K562 (cell line): ENCODE data around the gene COL6A2. TPM values are rescaled to one million over a fixed set of nuclear protein-coding genes. Genes with fewer than 3 reads are reported as not detected.

Source experiments
- ATAC-seq: fragments of 200-7000 bp; cut with Tn5 transposase; 3 replicates; pipeline ENCODE4 v1.9.1; 2020; ENCODE audit warnings: moderate library complexity
- BruUV-seq: library from RNA; stranded (reverse); fragments of 400-500 nt; replicated peaks from 2 replicates; lab custom pipeline; 2021; lab: Mats Ljungman, UMichigan
- CTCF ChIA-PET: fragments of 300-600 bp; formaldehyde crosslinking; extraction: SDS; loops from one replicate; lab custom pipeline; 2021; ENCODE audit warnings: low intra/inter-chr PET ratio; lab: Yijun Ruan, JAX
- POLR2A ChIA-PET: fragments of 300-600, 350-650 bp; sonication (Branson Sonifier 250); formaldehyde crosslinking; extraction: SDS; loops from one replicate; lab custom pipeline; 2021; ENCODE audit warnings: antibody characterized with exemption, inconsistent platforms; lab: Yijun Ruan, JAX
- DNase-seq, 4 experiments: peaks; one replicate each; pipeline versions ENCODE4 v3.0.0 to v3.0.0-alpha.2; 2011 to 2018; ENCODE audit warnings: low spot score in 3 of 4, mixed read lengths in 3 of 4; ENCODE audit errors: extremely low read depth in 1 of 4
- FAIRE-seq: peaks from 2 replicates; lab custom pipeline; 2011; peaks lifted over from hg19 to GRCh38; lab: Jason Lieb, UNC
- H2AFZ ChIP-seq: 2 replicates; pipeline ENCODE4 v1.6.0; 2011; ENCODE audit warnings: low read depth, low read length, control low read depth, inconsistent platforms
- H3K27ac ChIP-seq: fragments of 200-600 bp; 3 replicates; pipeline ENCODE4 v1.8.0; 2011; ENCODE audit warnings: low read depth, mild to moderate bottlenecking, control low read depth, inconsistent platforms, low read length, moderate library complexity, mixed read lengths; ENCODE audit errors: extremely low read depth
- H3K27me3 ChIP-seq, 2 experiments: fragments of 300-600 bp in 1 of 2; 2 replicates in 1 of 2; 3 replicates in 1 of 2; pipeline versions ENCODE4 v1.6.0 to v1.8.0; 2011; ENCODE audit warnings: inconsistent platforms in 2 of 2, low read length in 2 of 2, mild to moderate bottlenecking in 1 of 2, mixed read lengths in 1 of 2, moderate library complexity in 1 of 2; ENCODE audit not compliant: control insufficient read depth in 2 of 2, insufficient read depth in 2 of 2
- H3K36me3 ChIP-seq: fragments of 300-600 bp; 3 replicates; pipeline ENCODE4 v1.8.0; 2011; ENCODE audit warnings: mild to moderate bottlenecking, low read length, inconsistent platforms; ENCODE audit not compliant: control insufficient read depth, insufficient read depth
- H3K4me1 ChIP-seq, 2 experiments: fragments of 200-600 bp in 1 of 2; replicated peaks in 1 of 2; 2 replicates in 1 of 2; 3 replicates in 1 of 2; pipeline versions ENCODE4 v1.5.1 to v1.8.0; 2011; ENCODE audit warnings: inconsistent platforms in 2 of 2, low read length in 2 of 2, mild to moderate bottlenecking in 1 of 2, mixed read lengths in 1 of 2, moderate library complexity in 1 of 2; ENCODE audit not compliant: control insufficient read depth in 2 of 2, insufficient read depth in 2 of 2
- H3K4me2 ChIP-seq: 2 replicates; pipeline ENCODE4 v1.6.1; 2011; ENCODE audit warnings: low read length, control low read depth, inconsistent platforms, mixed read lengths; ENCODE audit not compliant: insufficient read depth
- H3K4me3 ChIP-seq: fragments of 200-600 bp; sonication (generic), shearing (Covaris generic); 2 replicates; pipeline ENCODE4 v1.5.1; 2016; ENCODE audit warnings: control low read depth, inconsistent platforms
- H3K79me2 ChIP-seq: fragments of 200-600 bp; 3 replicates; pipeline ENCODE4 v1.8.0; 2011; ENCODE audit warnings: low read length, inconsistent platforms; ENCODE audit not compliant: control insufficient read depth, insufficient read depth
- H3K9ac ChIP-seq, 2 experiments: 2 replicates each; pipeline versions ENCODE4 v1.6.0 to v1.6.1; 2011; ENCODE audit warnings: low read depth in 2 of 2, low read length in 2 of 2, control low read depth in 1 of 2, inconsistent platforms in 1 of 2, mild to moderate bottlenecking in 1 of 2, mixed read lengths in 1 of 2; ENCODE audit not compliant: insufficient read depth in 1 of 2
- H3K9me1 ChIP-seq: one replicate; pipeline ENCODE4 v1.6.0; 2011; ENCODE audit warnings: inconsistent platforms, mild to moderate bottlenecking, low read length, moderate library complexity; ENCODE audit not compliant: control insufficient read depth, insufficient read depth
- H3K9me3 ChIP-seq: replicated peaks from 2 replicates; pipeline ENCODE4 v1.5.1; 2011; ENCODE audit warnings: low read depth, low read length, inconsistent platforms; ENCODE audit not compliant: control insufficient read depth, insufficient read depth
- H4K20me1 ChIP-seq: replicated peaks from 2 replicates; pipeline ENCODE4 v1.6.1; 2011; ENCODE audit warnings: low read length, inconsistent platforms, mixed read lengths; ENCODE audit not compliant: control insufficient read depth, insufficient read depth
- BRD4 ChIP-seq: fragments of 200-600 bp; sonication (generic); IDR thresholded peaks from 2 replicates; pipeline ENCODE4 v1.6.1; 2017; ENCODE audit warnings: inconsistent platforms
- GABPA ChIP-seq: fragments of 200-800 bp; sonication (Bioruptor generic); conservative IDR thresholded peaks from 2 replicates; pipeline ENCODE4 v1.6.1; 2016; ENCODE audit warnings: low read depth, missing genetic modification characterization, missing compliant biosample characterization
- HOMEZ ChIP-seq: fragments of 250-450 bp; sonication (Bioruptor Pico); IDR thresholded peaks from 2 replicates; pipeline ENCODE4 v1.4.0; 2020; ENCODE audit warnings: mild to moderate bottlenecking, moderate library complexity
- SUPT5H ChIP-seq: fragments of 450-650 bp; IDR thresholded peaks from 2 replicates; pipeline ENCODE4 v1.6.1; 2016
- TBL1XR1 ChIP-seq, 2 experiments: IDR thresholded peaks; 2 replicates each; pipeline ENCODE4 v1.6.1; 2012; ENCODE audit warnings: improper control_type of control experiment in 2 of 2, low read length in 2 of 2, mild to moderate bottlenecking in 1 of 2
- ZNF324 ChIP-seq: fragments of 250-450 bp; sonication (Bioruptor Pico); IDR thresholded peaks from 2 replicates; pipeline ENCODE4 v1.4.0; 2020; ENCODE audit warnings: mild to moderate bottlenecking
- WGBS: fragments of 100-300 bp; shearing (Covaris generic); methylation state at CpG from one replicate; pipeline ENCODE4 v1.1.6; 2016; ENCODE audit warnings: low coverage, mixed read lengths; ENCODE audit not compliant: insufficient coverage; ENCODE audit errors: missing lambda C conversion rate; 5-methylcytosine and 5-hydroxymethylcytosine counted together
- in situ Hi-C: fragments of 300-500 bp; cut with MboI; formaldehyde crosslinking; loops from 4 replicates; pipeline ENCODE4 v1.15.0; 2018; ENCODE audit warnings: inconsistent platforms, mixed read lengths
- intact Hi-C: fragments of 100-400 bp; cut with micrococcal nuclease; formaldehyde crosslinking; loops from 2 replicates; pipeline ENCODE4 v1.14.2; 2022
- polyA plus RNA-seq, 8 experiments: library from polyadenylated mRNA; depleted of rRNA in 4 of 8; stranded (reverse) in 5 of 8; unstranded in 3 of 8; fragments of >200 nt; fragmentation: Nextera tagmentation in 2 of 8; fragmentation: Illumina TruSeq in 1 of 8; extraction: Ambion mirVana in 2 of 8; extraction: Trizol in 1 of 8; gene quantifications; 2 replicates each; pipeline versions ENCODE4 v1.2.1 to v1.2.3, GENCODE V29; 2011 to 2014; ENCODE audit warnings: inconsistent platforms in 1 of 8, missing spikeins in 1 of 8
- total RNA-seq, 7 experiments: library from RNA; depleted of rRNA in 6 of 7; stranded (reverse); fragments of >200 nt in 6 of 7; fragmentation: Illumina TruSeq in 2 of 7; extraction: Trizol in 2 of 7; gene quantifications; 2 replicates each; pipeline versions ENCODE4 v1.2.1 to v1.2.3, GENCODE V29; 2011 to 2021; ENCODE audit warnings: low replicate concordance in 1 of 7
- TF ChIP-seq, protein P1 (sequence below): IDR thresholded peaks from 2 replicates; pipeline ENCODE4 v1.6.1; 2012; ENCODE audit warnings: low read depth, low read length, improper control_type of control experiment, borderline replicate concordance

Gene COL6A2
- total and polyA plus RNA-seq, 9 of the 15 experiments (the other 6 are each of a cell fraction or from before 2014, with no cell fraction given) = 0.07 to 1.1 (median 0.24) TPM; not detected in 3

DNA sequence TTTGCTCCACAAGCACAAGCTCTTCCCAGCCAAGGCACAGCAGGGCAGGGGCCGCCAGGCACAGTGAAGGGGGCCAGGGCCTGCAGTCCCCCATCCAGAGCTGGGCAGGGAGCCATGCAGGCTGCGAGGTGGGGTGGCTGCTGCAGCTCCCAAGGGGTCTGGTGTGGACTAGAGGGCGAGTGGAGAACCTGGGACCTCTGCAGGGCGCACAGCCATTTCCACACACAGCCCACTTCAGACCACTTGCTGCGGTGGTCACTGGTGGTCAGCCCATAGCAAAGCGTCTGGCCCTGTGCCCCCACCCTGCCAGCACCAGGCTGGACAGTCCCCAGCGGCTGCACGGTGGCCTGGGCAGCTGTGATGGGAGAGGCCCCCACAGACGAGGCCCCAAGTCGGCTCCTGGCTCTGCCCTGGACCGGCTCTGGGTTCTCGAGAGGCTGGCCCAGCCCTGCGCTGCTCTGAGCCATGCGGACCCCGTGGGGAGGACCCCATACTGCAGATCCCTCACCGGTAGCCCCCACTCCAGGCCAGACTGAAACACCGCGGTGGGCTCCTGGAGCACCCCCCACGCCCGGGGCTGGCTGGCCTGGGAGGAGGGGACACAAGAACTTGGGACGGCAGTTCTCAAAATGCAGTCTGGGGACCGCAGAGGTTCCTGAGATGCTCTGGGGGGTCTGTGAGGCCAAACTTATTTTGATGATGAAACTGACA, 47.1 kb upstream of the COL6A2 start (continued):
- TF ChIP-seq GABPA (tag) (no peak), SUPT5H (no peak), ZNF324 (no peak)

DNA sequence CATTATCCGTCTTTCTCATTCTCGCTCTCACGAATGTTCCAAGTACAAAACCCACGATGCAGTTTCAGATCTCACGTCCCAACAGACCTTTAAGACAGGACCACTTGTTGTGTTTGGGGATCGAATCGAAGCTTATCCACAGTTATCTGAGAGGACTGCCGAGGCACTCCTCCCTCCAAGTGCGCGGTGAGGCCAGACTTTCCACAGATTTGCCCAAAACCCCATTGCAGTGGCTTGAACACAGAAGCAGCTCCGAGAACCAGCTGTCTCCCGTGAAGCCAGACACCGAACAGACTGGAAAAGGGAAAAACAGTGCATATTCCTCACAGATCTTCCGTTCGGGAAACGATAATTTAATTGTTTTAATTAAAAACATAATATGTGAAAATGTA, 46.5 kb upstream of the COL6A2 start:
- H3K9me1 ChIP-seq = no peaks in the 10 kb centered on the region
- POLR2A ChIA-PET = no interaction called here

More for the DNA sequence above, 46.5 kb upstream of the COL6A2 start:
- FAIRE-seq (no peak), DNase-seq (no peak)
- no peak overlapping the region for H3K4me2 ChIP-seq
- peaks cover 8 to 38% of the 10 kb centered on the region in 2 experiments; a peak in 4 of 5 replicates for H3K27me3 ChIP-seq
- H3K79me2 ChIP-seq = no peaks in the 10 kb centered on the region
- WGBS = 12% methylated on average over 16 of the region's 16 CpGs
- no peak overlapping the region for H2AFZ ChIP-seq
- intact Hi-C loops (no loop called here), in situ Hi-C loops (no loop called here)
- H3K4me1 ChIP-seq = peaks cover 0 to 23% of the 10 kb centered on the region in 2 experiments; a peak in 1 of 5 replicates
- H4K20me1 ChIP-seq = no peaks in the 10 kb centered on the region
- no TSS peak for BruUV-seq
- H3K27ac ChIP-seq = no peak overlapping the region
- no peak overlapping the region for H3K4me3 ChIP-seq
- TF ChIP-seq TBL1XR1 (IDR thresholded peaks at IDR 0.05; ENCODE audit: low read length in 2 of 2) (no peak), HOMEZ (CRISPR knock-in tag) (no peak), BRD4 (no peak)
- TF ChIP-seq, protein P1, sequence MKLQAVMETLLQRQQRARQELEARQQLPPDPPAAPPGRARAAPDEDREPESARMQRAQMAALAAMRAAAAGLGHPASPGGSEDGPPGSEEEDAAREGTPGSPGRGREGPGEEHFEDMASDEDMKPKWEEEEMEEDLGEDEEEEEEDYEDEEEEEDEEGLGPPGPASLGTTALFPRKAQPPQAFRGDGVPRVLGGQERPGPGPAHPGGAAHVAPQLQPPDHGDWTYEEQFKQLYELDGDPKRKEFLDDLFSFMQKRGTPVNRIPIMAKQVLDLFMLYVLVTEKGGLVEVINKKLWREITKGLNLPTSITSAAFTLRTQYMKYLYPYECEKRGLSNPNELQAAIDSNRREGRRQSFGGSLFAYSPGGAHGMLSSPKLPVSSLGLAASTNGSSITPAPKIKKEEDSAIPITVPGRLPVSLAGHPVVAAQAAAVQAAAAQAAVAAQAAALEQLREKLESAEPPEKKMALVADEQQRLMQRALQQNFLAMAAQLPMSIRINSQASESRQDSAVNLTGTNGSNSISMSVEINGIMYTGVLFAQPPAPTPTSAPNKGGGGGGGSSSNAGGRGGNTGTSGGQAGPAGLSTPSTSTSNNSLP = no peak
- TF ChIP-seq, all 486 proteins: peak for 0
- no peaks in the 10 kb centered on the region for H3K9me3 ChIP-seq
- ATAC-seq = no peak
- CTCF ChIA-PET = no interaction called here
- H3K36me3 ChIP-seq = no peaks in the 10 kb centered on the region
- no peak overlapping the region for H3K9ac ChIP-seq
